Stimulated activated CD4-positive, alpha-beta T cell treated with anti-CD3 and anti-CD28 coated beads, Interleukin-1b, Interleukin-23, amount 100 ng/mL, for 1 hour (primary cell): Measurements from ENCODE around the gene RADIL.

Experiments used
- DNase-seq, 2 donors: peaks; one replicate each; pipeline ENCODE4 v3.0.0-alpha.2; 2020; ENCODE audit warnings: low read depth in 2 of 2

RADIL gene

DNA sequence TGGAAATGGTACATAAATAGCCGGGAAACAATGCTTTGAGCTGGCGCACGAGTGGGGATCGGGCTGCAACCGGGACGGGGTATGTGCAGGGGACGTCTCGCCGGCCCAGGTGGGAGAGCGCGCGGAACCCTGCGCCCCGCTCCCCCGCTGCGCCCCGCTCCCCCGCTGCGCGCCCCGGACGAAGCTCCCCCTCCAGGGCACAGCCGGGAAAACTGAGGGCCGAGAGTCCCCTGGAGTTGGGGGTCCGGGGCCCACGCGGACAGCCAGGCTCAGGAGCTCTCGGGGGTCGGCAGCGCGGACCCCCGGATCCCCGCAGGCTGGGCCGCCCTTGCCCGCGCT lies 514 bp downstream of the RADIL start:
- no peak for DNase-seq

DNA sequence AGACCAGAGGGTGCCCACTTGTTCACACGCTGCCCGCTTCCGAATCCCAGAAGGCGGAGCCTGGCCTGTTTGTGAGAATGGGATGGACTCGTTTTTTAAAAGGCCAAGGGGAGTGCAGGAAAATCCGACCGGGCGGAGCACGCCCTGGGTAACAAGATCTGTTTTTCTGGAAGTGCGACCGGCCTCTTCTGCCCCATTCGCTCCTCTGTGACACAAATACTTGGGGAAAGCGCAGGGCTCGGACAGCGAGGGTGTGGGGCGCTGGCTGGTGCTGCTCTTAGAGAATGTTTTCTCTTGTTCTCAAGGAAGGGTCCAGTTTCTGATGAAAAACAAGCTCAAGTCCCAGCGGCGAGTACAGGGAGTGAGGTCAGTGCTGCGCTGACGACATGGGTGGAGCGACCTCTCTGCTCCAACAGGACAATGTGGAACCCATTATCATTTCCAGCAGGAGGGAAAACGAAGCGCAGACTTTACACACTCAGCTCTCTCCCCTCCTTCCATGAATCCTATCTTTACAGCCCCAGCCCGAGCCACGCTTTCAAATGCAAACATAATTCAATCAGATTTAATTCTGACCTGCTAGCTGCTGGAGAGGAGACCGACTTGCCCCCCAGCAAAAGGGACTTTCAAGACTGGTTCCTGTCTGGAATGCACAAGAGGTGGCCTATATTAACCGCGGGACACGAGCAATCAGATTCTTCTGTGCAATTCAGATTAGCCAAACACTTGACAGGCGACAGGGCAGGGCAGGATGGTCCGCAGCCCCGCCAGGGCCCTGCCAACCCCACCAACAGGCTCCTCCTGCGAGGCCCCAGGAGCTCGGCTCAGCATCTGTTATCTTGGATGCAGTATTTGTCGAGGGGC lies 1.1 kb downstream of the RADIL start:
- DNase-seq = no peak

DNA sequence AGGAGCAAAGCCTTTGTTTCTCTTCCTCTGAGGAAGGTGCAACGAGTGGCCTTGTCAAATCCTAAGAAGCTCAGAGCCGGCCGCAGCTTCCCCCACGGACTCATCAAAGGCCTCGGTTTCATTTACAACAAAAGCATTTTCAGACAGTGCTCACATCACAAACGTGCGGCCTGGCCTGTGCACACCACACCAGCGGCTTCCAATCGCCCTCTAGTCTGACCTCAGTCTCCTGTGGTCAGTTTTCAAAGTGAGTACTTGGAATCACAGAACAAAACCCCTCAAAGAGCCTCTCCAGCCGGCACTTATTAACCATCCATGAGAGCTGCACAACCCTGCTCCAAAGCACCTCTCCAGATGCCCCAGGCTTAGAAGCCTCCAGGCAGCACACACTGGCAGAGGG lies 3.3 kb downstream of the RADIL start:
- no peak for DNase-seq

DNA sequence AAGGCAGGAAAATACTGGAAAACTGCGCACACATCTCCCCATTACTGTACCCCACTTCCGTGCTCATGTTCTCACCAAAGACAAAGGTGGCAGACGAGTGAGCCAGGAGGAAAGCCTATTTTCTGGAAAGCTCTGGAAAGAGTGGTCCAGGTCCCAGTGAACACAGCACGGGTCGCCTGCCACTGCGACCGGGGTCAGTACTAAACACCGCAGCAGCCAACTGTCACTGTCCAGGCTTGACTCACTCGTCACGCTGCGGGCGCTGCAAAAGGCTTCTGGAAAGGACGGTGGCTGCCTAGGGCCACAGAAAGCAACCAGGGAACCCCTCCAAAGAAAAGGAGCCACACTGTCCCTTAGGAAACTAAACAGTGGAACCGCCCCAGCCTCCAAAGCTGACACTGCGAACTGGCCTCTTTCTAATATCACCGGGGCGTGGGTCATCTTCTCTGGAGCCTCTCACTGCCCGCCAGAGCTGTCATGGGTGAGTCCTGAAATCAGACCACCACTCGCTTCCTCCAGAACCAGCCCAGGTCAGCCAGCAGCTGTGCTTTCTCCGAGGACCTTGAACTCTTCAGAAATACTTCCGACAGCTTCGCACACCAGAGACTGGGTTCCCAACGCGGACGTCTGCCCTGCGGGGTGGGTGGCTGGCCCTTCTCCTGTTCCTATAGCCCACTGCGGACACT lies 4.0 kb downstream of the RADIL start:
- no peak for DNase-seq

DNA sequence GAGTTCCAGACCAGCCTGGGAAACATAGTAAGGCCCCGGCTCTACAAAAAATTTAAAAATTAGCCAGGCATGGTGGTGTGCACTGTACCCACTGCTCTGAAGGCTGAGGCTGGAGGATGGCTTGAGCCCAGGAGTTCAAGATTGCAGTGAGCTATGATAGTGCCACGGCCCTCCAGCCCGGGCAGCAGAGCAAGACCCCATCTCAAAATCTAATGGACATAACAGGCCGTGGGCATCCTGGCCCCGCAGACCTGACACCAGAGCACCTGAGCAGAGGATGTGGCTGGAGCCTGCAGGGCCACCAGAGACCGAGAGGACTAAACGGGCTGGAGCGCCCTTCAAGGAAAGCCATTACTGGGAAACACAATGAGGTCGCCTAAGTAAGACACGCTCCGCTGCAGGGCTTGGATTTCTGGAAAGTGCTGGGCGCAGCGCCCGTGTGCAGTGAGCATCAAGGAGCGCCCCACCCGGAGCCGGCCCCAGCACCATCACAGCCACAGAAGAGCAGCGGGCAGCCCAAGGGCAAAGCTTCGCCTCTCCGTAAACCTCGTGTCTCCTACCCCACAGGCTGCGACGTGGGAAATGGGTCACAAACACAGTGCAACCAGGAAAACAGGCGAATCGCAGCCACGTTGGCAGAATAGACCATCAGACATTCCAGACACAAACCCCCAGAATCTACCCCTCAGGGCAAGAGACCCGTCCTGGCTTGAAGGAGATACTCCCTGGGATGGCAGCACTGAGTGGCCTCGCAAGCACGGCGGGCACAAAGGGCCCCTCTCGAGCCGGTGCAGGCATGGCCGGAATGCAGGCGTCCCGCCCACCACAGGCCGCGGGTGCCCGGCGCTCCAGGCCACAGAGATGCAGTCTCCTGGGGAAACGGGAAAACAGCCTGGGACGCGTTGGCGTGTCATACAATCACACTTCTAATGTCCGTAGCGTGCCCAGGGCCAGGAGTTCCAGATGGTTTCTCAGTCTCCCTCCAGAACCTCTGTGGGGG lies 4.9 kb downstream of the RADIL start:
- no peak for DNase-seq

DNA sequence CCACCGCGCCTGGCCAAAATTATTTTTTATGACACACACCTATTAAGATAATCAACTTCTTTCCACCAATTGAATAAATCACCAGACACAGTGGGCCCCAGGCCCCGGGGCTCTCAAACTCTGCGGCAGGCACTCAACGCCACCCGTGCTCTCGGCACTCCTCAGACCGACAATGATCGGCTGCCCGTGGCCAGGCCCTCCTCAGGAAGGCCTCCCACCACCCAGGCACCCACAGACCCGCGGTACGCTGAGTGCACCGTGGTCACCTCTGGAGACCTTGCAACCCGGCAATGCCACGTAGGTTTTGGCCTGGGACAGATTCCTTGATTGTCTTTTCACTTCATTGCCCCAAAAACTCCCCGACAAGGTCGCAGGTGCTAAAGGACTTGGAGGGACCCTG lies 6.9 kb downstream of the RADIL start:
- no peak for DNase-seq

DNA sequence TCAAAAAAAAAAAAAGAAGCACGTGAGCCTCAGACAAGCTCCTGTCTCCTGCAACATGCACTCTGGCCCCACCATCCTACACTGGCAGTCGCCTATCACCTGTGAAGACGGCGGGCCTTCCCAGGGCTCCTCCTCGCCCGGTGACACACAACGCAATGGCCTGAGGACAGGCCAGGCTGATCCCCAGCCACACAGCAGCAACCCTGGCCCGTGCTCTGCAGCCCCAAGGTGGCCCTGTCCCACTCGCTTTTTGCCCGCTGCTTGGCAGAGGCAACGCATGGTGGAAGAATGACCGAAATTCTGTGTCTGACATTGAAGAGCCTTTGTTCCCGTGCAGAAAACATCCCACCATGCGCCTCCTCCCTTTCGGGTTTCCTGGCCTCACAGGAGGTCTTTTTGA lies 8.1 kb downstream of the RADIL start:
- no peak for DNase-seq

DNA sequence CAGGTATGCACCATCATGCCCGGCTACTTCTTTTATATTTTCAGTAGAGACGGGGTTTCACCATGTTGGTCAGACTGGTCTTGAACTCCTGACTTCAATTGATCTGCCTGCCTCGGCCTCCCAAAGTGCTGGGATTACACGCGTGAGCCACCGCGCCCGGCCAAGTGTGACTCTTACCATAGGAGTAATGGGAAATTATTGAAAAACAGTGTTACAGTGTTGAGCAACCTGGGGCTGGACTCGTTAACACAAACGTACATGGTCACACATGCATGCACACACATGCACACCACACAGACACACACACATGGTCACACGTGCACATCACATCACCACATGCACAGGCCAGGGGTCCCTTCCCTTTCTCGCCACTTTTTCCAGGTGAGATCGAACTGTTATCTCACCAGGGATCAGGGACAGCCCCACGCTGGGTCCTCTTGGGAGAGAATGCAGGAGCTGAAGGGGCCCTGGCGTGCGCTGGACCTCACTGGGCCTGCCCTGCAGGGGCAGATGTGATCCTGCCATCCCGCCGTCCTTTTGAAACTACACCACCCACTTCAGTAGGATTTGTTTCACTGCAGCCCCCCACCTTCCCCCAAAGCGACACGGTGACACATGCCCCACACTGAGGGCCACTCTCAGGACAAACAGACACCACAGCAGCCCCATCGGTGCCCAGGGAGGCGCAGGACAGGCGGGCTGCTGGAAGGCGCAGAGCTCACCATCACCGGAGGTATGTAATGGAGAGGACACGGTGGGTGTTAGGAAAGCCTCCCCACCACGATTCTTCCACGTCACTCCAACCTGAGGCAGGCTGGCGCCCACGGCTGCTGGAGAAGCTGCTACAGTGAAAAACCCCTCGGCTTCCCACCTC lies 10.2 kb downstream of the RADIL start:
- no peak for DNase-seq

DNA sequence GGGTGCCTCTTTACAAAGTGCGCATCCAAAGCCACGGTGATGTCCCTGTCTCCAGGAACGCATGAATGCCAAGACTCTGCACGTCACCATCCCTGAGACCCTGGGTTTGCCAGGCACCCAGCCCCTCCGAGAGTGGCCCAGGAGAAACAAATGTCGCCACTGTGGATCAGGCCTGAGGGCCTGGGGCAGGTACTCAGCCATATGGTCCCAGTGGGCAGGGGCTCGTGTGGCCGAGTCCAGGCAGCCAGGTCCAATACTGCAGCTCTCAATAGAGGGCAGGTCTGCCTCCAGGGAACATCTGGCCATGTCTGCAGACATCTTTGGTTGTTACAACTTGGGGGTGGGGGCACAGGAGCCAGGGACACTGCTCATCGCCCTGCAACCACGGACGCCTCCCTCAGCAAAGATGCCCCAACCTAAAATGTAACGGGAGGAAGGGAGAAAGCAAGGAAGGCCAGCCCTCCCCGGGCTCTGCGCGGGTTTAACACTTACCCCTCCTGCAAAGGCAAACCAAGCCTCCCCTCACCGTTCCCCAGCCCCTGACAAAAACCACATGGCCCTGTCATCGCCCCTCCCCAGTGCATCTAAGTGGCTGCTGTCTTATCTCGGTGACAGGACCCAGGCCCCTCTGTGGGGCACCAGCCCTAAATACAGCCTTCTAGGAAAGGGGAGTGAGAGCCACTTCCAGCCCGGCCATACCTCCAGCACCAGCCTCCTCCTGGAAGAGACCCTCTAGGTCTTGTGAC lies 11.4 kb downstream of the RADIL start:
- DNase-seq = no peak

DNA sequence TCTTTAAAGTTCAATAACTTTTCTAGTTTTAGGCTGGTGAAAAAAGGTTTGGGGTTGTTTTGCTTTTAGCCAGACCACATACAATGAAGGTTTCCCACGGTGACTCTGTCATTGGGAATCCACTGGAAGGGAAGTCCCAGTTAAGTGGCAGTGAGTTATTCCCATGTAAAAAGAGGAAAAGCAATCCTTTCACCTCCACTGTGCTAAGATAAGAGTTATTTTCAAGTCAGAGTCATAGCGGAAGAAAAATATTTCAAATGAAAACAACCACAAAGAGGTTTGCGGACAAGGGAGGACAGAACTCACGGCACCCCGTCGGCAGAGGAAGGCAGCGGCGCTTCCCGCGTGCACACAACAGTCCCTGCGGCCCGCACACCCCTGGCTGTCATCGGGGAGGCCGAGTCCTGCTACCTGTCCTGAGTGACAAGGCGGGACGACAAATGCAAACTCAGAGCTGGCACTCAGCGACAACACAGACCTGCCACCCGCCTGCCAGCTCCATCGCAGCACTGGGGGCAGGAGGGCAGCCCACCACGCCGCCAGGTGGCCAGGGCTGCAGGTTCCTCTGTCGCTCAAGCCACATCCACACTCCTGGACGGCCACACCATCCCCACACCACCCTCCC lies 12.3 kb downstream of the RADIL start:
- DNase-seq = no peak

DNA sequence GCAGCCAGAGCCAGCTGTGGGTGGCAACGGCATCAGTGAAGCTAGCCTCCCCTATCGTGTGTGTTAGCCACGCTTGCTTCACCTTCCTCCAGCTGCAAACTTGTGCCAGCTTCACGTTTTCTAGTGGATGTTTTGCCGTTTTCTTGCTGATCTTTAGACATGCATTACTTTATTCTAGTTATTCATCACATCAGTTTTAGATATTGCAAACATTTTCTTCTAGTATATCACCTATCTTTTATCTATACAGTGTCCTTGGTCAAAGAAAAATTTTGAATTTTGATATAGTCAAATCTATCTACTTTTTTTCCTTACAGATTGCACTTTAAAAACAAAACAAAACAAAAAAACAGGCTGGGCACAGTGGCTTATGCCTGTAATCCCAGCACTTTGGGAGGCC lies 15.0 kb downstream of the RADIL start:
- no peak for DNase-seq

DNA sequence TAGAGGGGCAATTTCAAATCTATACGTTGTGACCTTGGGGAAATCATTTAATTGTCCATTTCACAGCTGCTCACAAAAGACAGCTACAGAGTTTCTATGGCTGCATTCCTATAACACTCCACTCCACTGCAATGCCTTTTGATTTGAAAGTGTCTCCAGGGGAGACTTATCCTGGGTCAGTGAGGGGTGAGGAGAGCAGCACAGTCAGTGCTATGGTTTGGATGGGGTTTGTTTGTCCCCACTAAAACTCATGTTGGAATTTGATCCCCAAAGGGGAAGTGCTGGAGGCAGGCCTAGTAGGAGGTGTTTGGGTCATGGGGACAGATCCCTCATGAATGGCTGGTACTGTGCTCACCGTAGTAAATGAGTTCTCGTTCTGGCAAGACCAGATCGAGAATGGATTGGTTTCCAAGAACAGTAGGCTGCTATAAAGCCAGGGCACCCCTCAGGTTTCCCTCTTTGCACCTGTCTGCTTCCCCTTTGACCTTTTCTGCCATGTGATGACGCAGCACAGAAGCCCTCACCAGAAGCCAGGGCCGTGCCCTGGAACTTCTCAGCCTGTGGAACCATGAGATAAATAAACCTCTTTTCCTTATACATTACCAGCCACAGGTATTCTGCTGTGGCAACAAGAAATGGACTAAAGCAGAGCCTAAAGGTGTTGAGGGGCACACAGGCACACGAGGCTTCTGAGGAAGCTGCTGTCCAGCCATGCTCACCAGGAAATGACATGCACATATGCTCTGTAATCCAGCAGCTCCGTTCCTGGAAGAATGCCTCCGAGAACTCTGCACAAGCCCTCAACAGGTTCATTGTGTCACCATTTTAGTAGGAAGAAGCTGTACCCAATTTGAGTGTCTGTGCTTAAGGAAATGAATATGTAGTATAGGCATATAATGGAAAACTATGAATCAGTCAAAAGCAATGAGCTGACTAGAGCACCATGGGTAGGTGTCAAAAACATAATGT lies 16.7 kb downstream of the RADIL start:
- DNase-seq = no peak

DNA sequence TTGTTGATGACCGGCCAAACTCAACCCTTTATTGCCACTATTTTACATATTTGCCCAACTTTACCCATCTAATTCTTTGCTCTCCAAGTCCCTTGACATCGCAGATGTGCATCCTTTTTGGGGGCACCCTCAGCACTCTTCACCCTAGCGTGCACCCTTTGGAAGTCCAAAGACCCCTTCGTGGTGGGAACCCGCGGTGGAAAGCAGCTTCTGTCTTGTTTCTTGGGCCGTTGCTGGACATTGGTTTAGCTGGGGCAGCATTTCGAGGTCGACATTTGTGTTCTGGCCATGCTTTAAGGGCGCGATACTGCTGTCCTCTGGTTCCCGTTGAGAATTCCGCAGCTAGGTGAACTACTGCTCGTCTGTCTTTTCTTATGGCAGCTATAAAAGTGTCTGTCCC lies 21.4 kb downstream of the RADIL start:
- no peak for DNase-seq

DNA sequence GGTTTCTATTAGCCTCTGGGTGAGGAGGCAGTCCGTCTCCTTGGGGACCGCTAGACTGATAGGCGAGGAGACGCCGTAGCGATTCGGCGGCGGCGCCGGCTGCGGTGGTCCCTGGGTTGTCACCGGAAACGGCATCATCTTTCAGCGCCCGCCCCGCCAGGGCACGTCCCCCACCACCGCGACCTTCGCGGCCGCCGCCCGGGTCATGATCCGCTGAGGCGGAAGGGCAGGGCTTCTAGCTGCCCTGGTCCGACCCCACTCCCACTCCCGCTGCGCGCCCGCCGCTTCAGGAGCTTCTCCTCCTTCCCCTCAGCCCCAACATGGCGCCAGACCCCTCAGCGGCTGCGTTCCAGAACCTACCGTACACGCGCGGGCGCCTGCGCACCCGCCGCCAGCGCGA lies 21.8 kb downstream of the RADIL start, which contains the start of gene PAPOLB:
TSS of gene PAPOLB (minus strand) at position 358 of the 400 bp plus-strand sequence. CDS start at position 138, 220 bp downstream.
- no peak for DNase-seq

DNA sequence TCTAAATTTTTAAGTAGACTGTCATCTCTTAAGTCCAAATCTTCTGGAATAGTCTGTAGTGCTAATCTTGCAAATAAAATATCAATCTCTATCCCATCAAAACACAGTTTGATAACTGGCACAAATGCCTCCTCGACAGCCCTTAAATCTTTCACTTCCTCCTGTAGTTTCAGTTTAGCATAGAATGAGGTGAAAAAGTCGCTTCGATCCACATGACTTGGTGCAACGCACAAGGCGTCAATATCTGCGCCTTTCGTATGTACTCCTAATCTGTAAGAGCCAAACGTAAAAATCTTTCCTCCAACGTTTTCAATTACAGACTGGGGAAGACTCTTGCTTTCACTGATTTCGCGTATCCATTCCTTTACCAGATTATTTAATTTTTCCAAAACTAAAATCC lies 22.3 kb downstream of the RADIL start:
- DNase-seq = no peak

DNA sequence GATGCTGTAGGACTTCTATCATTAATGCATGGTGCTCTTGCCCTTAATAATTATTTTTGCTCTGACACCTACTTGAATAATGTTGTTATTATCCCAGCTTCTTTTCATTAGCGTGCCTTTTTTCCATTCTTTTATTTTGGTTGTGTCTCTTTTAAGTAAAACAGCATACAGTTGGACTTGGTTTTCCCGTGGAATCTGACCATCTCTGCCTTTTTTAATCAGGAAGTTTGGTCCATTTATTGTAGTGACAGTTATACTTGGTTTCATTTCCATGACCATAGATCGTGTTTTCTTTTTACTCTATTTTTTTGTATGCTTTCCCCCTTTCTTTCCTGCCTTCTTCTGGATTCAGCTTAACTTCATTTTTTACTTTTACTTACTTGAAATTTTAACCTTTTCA lies 26.3 kb downstream of the RADIL start:
- no peak for DNase-seq

DNA sequence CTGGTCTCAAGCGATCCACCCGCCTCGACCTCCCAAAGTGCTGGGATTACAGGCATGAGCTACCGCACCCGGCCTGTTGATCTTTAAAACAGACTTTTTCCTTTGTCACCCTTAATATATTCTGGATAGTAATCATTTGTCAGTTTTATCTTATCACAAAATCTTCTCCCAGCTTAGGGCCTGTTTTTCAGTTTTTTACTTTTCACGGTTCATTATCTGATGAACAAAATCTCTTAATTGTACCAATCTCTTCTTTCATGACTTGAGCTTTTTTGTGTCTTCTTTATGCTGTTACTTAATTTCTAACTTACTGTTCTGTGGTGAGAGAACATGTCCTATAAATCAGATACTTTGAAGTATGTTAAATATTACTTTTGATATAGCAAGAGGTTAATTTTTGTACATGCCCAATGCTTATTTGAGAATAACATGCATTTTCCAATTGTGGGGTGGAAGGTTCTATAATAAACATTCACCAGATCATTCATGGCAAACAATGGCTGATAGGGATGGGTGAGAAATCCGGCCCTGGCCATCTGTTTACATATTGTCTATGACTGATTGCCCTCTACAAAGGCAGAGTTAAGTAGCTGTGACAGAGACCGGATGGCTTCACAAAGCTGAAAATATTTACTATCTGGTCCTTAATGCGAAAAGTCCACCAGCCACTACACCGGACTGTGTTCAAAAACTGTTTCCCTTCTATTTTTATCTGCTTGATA lies 27.0 kb downstream of the RADIL start:
- DNase-seq = no peak

DNA sequence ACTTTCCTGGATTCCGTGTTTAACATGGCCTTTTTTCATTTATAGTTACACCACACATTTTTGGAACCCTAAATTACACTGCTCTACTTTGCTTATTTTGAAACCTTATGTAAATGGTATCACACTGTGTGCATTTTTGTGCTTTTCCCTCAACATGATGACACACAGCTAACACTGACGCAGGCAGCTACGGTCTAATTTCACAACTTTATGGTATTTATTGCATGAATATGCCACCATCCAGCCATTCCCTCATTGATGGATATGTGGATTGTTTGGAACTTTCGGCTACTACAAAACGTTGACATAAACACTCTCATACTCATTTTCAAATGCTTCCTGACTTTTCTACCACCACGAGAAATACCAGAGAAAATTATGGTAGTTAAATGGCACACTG lies 28.6 kb downstream of the RADIL start:
- DNase-seq = no peak
